Activated CD4-positive, CD25-positive, alpha-beta regulatory T cell treated with anti-CD3 and anti-CD28 coated beads, Interleukin-2, amount 50 U/mL, for 24 hours (primary cell): ENCODE measurements around the gene IDI2.
"Not testable (repeated sequence)": the region's sequence is repeated elsewhere in the genome, so short reads cannot be mapped to it uniquely, and the experiment has no call there.

Experiments
- ATAC-seq, 2 donors: fragments of 150-1000 bp; cut with Tn5 transposase; one replicate each; pipeline ENCODE4 v1.10.0; 2021; ENCODE audit warnings: mild to moderate bottlenecking in 1 of 2, moderate library complexity in 1 of 2

IDI2 gene

DNA sequence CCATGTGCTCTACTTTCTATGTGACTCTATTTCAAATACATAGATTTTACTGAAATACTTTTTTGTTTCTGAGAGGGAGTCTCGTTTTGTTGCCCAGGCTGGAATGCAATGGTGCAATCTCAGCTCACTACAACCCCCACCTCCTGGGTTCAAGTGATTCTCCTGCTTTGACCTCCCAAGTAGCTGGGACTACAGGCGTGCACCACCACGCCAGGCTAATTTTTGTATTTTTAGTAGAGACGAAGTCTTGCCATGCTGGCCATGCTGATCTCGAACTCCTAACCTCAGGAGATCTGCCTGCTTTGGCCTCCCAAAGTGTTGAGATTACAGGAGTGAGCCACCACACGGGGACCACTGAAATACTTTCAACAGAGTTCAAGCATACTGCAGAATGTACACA, 19.8 kb upstream of the IDI2 start:
- ATAC-seq = no peak

DNA sequence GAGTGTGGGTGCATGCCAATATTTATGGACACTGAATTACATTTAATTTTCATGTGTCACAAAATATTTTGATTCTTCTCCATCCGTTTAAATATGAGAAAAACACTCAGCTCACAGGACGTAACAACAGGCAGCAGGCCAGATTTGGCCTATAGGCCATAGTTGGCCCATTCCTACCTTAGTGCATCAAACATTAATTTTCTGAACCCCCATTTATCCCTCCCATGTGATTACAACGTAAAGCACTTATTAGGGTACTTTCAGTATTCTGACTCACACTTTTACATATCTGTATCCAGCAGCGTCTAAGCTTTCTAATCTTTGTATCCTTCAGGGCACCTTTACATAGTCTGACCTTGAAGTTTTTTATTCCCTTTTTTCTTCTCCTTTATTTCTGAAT, 19.3 kb upstream of the IDI2 start:
- ATAC-seq = no peak

DNA sequence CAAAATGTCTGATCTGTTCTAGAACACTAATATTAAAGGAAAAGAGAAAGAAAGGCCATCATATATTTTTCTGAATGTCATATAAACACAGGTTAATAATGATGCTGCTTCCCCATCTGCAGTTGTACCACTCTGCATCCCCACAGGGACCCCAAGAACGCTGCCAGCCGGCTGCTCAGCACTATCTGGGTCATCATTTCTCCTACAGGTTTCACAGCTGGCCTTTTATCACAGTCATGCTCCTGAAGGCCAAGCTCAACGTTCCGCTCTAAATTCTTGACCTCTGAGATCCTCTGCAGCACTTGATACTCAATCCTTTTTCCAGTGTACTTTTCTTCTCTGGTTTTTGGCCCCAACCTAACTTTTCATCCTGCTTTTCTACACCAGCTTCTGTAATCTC, 18.5 kb upstream of the IDI2 start:
- no peak for ATAC-seq

DNA sequence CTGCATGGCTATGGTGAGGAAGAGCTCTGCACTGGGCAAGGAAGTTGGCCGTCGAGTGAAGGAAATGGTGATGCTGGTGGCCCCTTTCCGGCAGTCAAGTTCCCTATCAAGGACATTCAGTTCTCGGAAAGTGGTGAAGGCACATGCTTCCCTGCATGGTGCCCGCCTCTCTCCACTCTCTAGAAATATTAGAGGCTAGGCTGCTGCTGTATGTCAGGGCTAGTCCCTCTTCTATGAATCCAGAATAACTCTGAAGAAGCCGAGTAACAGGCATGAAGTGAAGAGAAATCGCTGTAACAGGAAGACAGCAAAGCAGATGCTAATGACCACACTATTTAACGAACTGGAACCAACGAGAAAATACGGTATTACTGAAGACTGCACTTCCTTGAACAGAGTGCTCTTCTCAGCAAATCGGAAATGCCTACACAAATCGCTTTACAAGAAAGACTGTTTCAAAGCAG, 17.9 kb upstream of the IDI2 start:
- ATAC-seq = peak; percentile 19 to 22

DNA sequence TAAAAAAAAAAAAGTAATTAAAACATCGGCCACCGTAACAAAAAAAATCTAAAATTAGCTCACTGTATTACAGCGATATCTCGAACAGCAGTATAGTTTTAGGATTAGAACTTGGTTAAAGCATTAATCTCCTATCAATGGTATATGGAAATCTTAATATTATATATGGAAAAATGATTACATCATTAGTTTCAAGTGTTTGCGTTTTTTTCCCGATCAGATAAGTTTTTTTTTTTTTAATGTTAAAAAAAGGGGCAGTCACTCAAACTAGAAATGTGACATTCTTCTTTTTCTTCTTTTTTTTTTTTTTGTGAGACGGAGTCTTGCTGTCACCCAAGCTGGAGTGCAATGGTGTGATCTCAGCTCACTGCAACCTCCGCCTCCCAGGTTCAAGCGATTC, 15.9 kb upstream of the IDI2 start:
- no peak for ATAC-seq

DNA sequence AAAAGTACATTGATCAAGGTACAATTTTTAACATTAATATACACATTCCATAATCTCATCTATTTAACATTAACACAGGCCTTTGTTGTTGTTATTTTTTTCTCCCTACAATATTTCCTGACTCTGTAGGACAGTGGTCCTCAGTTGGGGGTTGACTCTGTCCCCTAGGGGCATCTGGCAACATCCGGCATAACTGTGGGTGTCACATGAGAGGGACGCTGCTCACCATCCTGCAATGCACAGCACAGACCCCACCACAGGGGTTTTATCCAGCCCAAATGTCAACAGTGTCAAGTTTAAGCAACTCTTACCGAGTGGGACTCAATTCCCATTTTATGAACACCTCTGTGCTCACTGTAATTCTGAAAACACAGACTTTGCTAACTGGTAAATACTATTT, 14.5 kb upstream of the IDI2 start:
- no peak for ATAC-seq

DNA sequence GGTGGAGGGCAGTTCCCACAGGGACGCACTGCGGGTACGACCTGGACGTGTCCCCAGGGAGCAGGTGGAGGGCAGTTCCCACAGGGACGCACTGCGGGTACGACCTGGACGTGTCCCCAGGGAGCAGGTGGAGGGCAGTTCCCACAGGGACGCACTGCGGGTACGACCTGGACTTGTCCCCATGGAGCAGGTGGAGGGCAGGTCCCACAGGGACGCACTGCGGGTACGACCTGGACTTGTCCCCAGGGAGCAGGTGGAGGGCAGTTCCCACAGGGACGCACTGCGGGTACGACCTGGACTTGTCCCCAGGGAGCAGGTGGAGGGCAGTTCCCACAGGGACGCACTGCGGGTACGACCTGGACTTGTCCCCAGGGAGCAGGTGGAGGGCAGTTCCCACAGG, 13.1 kb upstream of the IDI2 start:
- not testable (repeated sequence) for ATAC-seq

DNA sequence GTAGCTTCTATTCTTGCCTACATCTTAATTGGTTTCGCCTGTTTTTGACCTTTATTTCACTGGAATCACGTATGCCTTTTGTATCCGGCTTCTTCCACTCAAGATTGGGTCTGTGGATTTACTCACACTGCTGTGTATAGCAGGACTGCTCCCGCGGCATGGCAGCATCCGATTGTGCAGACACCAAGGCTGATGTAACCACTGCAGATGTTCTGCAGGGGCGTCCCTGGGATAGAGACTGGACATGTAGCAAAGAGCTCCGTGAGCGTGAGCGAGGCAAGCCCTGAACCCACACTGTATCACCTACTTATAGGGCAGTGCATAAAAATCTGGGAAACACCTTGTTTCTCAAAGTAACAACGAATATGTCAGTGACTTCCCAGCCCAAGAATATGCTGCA, 11.4 kb upstream of the IDI2 start:
- ATAC-seq = no peak

DNA sequence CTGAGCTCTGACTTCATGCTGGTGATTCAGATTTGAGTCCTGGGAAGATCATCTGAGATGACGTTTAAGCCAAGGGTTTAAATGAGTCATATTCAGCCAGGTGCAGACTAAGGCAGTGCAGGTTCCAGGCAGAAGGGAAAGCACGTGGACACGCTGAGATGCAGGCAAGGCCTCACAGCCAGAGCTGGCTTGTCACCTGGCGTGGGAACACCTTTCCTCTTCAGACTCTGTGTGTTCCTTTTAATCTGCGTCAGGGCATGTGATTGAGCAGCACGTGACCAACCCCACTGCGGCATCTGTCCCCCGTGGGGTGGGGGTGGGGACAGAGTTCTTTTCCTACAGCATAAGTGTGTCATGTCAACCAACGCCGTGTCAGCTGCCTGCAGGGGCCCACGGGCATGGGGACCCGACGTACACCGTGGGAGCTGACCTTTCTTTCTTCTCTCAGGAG, 10.7 kb upstream of the IDI2 start:
- peak; percentile 98 to 99 for ATAC-seq

DNA sequence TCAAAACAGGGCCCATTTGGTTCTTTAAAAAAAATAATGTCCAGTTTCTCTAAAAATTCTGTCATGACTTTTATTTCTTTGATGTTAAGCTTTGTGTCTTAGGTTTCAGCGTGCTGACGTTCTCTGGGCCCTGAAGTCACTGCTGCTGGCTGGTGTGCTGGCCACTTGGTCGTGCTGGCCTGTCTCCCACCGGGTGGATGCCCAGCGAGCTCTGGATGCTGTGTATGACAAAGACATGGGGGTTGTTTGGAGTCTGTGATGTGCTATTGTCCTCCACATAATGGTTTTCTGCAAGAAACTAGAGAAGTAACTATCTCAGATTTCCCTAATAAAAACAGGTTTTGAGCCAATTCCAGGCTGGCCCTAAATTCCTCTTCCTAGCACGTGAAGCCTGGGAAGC, 9.5 kb upstream of the IDI2 start:
- no peak for ATAC-seq

DNA sequence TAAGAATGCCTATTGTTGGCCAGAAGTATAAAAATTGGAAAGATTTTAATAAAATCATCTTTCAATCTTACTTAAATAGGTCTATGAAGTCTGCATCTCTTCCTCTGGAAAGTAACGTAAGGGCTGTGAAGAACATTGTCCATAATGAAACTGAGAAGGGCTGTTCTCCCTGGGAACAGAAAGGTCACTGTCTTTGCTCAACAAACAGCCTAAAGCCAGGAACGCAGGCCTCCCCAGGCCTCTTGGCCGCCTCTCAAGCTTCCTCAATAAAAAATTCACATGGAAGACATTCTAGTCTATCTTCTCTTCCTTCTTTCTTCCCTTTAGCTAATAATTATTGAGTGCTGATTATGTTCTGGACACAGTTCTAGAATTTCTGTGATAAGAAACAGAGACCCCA, 9.1 kb upstream of the IDI2 start:
- ATAC-seq = no peak

DNA sequence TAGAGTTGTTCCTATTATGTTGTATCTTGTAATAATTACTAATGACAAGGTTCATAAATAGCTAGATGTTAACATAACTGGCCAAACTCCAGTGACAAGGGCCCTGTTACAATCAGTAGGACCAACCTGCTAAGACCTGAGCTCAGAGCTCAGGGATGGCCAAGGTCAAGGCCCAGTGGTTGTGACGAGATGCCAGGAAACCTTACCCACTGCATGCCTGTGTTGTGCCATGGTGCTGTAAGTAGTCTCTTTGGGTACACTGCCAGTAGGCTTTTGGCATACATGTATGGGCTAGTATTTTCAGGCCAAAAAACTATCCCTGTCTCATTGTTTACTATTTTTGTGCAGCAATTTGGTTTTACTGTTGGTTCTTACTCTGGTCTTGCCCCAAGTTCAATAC, 7.9 kb upstream of the IDI2 start:
- ATAC-seq = no peak

DNA sequence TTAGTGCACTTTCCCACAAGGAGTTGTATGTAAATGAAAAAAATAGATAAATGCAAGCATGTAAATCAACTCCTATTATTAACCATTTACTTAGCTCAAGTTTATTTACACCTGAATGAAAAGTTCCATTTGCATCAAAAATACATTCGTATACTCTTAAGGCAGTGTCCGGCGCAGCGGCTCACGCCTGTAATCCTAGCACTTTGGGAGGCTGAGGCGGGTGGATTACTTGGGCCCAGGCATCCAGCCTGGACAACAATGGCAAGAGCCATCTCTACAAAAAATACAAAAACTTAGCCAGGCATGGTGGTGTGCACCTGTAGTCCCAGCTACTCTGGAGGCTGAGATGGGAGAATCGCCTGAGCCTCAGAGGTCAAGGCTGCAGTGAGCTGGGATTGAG, 4.2 kb upstream of the IDI2 start:
- no peak for ATAC-seq

DNA sequence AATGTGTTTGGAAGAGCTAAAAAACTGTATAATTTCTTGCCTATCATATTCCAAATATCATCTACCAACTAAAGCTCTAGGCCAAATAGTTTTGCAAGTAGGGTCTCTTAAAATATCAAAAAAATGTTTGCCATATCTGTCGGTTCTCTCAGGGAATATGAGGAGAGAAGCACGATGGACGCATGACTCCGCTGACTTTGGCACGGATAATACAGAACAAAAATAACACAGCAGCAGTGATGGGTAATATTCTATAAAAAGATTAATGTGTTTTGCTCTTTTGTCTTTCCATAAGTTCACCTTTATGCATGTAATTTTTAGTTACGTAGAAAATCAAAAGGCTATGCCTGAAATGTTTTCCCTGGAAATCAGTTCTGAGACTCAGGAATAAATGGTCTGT, 919 bp upstream of the IDI2 start:
- no peak for ATAC-seq

DNA sequence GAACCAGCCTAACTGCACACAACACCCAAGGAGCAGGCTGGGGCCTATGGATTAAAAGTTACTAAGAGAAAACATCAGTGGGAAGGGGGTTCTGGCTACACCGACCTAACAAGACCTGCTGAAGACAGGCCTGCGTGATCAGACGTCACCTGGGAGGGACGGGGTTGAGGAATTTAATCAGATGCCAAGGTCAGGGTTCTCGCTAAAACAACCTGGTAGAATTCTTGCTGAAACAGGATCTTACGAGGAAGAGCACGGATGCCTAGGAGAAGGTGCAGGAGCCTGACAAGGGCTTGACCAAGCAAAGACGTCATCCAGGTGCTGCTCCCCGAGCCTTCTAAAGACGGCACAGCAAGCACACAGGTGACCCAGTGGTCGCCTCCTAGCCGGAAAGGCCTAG, 1.6 kb downstream of the IDI2 start:
- ATAC-seq = no peak

DNA sequence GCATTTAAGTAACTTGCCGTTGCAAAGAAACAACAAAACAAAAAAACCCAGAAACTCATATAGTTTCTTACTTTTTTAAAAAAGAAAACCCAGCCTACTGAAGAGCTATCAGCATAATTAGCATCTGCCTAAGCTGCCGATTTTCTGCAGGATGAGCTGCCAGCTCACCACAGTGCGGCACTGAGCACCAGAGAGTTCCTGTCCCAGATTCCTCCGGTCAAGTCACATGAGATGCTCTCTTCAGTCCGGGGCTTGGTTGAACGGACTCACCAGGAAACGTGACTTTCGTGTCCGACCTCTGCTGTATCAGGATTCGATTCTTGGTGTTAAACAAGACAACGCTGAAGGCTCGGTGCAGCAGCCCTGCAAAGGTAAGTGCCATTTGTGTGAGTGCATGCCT, 3.2 kb downstream of the IDI2 start:
- no peak for ATAC-seq

DNA sequence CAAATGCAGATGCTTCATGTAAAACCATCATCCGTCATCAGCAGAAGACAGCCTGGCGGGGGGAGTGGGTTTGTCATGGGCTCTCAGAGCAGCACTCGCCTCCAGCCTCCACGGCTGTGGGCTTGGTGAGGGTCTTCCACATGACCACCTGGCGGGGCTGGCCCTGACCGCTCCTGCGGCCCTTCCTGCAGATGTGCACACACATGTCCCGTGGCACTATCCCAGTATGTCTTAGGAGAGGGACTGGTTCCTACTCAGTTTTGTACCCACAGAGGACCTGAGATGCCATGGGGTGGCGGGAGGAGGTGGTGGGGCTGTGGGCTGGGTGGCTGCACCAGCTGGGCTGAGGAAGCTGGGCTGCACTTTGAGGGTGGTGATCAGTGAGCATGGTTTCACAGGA, 4.7 kb downstream of the IDI2 start:
- no peak for ATAC-seq

DNA sequence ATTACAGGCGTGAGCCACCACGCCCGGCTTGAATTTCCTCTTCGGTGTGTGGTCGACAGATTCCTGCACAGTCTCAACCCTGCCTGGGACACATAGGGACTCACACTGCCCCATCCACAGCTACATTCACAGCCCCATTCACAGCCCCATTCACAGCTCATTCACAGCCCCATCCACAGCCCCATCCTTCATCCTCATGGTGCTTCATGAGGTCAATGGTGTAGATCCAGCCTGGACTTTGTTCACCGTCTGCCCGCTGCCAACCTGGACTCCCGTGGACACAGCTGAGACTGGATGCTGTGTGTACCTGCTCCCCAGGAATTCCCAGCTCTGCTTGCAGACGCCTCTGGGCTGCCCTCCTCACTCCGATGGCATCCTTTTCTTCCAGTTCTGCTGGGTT, 5.2 kb downstream of the IDI2 start:
- ATAC-seq = peak in 1 of 2 donors; percentile 27

DNA sequence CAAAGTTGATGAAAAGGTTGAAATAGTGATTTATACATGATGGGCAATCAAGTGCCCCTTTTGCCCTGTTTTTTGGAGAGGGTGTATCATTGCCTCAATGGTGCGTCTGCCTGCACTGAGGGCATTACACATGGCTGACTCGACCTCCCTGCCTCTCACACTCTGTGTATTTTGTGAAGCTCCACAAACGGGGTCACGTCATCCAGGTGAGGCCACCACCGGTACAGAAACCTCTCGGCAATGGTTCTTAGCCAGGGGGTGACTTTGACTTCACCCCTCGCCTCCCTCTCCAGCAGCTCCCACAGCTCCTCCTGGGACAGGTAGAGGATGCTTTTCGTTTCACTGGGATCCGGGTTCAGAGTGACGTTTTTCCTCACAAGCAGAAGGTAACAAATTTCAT, 6.3 kb downstream of the IDI2 start:
- no peak for ATAC-seq

DNA sequence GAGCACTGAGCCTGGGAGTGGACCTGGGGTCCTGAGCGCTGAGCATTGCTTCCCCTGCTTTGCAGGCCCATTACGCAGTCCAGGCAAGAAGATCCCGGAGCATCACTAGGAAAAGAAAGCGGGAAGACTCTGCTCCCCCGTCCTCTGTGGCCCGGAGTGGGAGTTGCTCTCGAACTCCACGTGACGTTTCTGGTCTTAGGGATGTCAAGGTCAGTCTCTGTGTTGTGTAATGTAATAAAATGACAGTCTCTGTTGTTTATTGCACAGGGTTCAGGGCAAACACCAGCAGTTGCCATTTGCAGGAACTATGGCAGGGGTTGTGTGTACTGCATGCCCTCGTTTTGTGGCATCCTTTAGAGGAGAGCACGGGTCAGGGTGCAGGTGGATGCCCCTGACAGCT, 10.0 kb downstream of the IDI2 start:
- ATAC-seq = no peak

DNA sequence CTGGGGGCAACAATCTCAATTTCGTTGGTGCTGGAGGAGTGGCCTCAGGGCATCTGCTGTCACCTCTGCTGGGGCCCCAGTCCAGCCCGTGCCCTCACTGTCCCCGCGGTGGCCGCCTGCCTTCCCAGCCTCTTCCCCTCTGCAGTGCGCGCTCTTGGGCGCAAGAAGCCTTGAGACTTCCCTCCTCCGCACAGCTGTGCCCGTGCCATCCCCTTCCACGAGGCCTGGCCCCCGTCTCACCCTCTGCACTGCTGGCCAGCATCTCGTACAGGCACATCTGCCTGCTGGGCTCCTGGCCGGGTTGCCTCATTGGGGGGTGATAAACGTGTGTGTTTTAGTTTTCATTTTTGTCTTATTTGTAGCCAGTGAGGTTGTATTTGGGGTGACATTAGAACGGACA, 14.0 kb downstream of the IDI2 start:
- ATAC-seq = no peak

DNA sequence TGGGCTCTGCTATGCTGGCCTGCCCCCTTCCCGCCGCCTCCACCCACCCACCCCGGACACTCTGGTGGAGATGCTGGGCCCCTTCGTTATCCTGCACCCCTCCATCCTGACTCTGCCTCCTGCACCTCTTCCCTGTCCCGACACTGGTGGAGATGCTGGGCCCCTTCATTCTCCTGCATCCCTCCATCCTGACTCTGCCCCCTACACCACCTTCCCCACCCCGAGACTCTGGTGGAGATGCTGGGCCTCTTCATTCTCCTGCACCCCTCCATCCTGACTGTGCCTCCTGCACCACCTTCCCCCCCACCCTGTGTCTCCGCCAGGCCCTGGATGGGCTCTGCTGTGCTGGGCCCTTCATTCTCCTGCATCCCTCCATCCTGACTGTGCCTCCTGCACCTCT, 15.0 kb downstream of the IDI2 start:
- no peak for ATAC-seq

DNA sequence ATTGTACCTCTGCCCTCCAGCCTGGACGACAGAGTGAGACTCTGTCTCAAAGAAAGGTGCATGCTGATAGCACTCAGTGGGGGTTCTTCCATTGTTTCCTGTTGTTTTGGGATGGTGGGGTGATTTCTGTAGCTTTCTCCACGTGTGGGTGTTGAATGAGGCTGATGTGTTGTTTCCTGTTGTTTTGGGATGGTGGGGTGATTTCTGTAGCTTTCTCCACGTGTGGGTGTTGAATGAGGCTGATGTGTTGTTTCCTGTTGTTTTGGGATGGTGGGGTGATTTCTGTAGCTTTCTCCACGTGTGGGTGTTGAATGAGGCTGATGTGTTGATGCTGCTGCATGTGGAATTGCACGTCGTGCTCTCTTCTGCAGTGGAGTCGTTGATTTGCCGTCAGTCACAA, 15.7 kb downstream of the IDI2 start:
- not testable (repeated sequence) for ATAC-seq

DNA sequence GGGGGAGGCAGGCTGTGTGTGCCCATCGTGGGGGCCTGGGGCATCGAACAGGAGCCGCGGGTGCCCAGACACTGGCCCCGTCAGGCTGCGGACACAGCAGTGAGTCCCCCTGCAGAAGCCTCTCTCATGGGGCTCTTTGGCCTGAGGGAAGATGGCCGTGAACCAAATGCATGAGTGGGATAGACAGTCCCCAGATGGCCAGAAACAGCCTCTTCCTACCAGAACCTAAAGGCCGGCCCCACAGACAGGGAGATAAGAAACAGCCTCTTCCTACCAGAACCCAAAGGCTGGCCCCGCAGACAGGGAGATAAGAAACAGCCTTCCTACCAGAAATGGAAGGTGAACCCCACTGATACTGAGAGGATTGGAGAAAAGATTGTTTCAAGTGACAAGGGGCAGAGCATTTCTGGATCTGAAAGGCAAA, 16.6 kb downstream of the IDI2 start:
- no peak for ATAC-seq

DNA sequence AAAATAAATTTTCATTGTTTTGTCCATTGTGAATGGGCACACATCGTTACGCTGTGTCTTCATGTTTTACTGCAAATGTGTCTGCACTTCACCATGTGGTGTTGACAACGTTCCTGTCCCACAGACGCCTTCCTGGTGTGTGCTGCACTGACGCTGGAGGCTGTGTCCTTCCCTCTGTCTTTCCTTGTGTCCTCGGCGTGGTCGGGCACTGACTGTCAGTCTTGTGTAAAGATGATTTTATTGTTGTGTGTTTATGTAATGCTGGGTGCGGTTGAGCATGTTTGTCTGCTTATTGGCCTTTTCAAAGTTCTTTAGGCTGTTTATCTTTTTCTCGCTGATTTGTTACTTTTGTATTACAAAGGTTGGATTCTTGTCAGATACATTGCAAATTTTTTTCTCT, 18.1 kb downstream of the IDI2 start:
- ATAC-seq = no peak

DNA sequence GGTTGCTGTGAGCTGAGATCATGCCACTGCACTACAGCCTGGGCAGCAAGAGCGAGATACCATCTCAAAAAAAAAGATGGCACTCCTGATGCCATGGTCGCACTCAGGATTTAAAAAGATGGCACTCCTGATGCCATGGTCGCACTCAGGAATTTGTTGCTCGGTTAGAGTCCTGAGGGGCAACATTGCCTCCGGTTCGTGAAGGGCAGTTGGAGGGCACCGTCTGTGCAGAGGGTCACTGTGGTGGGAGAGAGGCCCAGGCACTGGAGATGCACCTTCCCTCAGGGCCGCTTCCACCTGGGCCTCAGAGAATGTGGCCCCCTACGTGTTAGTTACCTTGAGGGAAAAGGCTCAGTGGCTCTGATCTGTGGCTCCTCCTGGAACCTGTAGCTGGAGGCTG, 19.1 kb downstream of the IDI2 start:
- ATAC-seq = no peak
